Stimulated activated CD4-positive, alpha-beta T cell treated with anti-CD3 and anti-CD28 coated beads, TNF-alpha, amount 100 ng/mL, for 24 hours (primary cell): ENCODE data around the gene SIPA1L3.

Source experiments
- DNase-seq, 3 experiments: peaks; one replicate each; pipeline ENCODE4 v3.0.0-alpha.2; 2020; ENCODE audit warnings: low read depth in 3 of 3

The SIPA1L3 gene

GRCh38 chr19:38152461-38153379 lies 245.7 kb downstream of the SIPA1L3 start:
- no peak for DNase-seq

GRCh38 chr19:38155453-38155852 lies 248.4 kb downstream of the SIPA1L3 start:
- DNase-seq: no peak

GRCh38 chr19:38158730-38159129 lies 251.7 kb downstream of the SIPA1L3 start:
- DNase-seq: no peak

- DNase-seq: no peak
Measured at GRCh38 chr19:38162094-38162493, 255.1 kb downstream of the SIPA1L3 start.

GRCh38 chr19:38162632-38163031 lies 255.6 kb downstream of the SIPA1L3 start:
- no peak for DNase-seq

GRCh38 chr19:38163419-38164290 lies 256.6 kb downstream of the SIPA1L3 start:
- no peak for DNase-seq

- DNase-seq: no peak
Measured at GRCh38 chr19:38164526-38164925, 257.5 kb downstream of the SIPA1L3 start.

GRCh38 chr19:38165335-38165734 lies 258.3 kb downstream of the SIPA1L3 start:
- no peak for DNase-seq

GRCh38 chr19:38168637-38169036 lies 261.6 kb downstream of the SIPA1L3 start:
- no peak for DNase-seq

GRCh38 chr19:38170334-38170733 lies 263.3 kb downstream of the SIPA1L3 start:
- DNase-seq: no peak

GRCh38 chr19:38172001-38172400 lies 265.0 kb downstream of the SIPA1L3 start:
- DNase-seq: no peak

GRCh38 chr19:38173291-38174041 lies 266.5 kb downstream of the SIPA1L3 start:
- DNase-seq: no peak

GRCh38 chr19:38175422-38175821 lies 268.4 kb downstream of the SIPA1L3 start:
- DNase-seq: no peak

- no peak for DNase-seq
Measured at GRCh38 chr19:38180071-38180470, 273.1 kb downstream of the SIPA1L3 start.

GRCh38 chr19:38182536-38183210 lies 275.7 kb downstream of the SIPA1L3 start:
- no peak for DNase-seq

GRCh38 chr19:38183251-38183897 lies 276.4 kb downstream of the SIPA1L3 start:
- no peak for DNase-seq

GRCh38 chr19:38184815-38185214 lies 277.8 kb downstream of the SIPA1L3 start:
- no peak for DNase-seq

- DNase-seq: no peak
Measured at GRCh38 chr19:38185562-38185961, 278.6 kb downstream of the SIPA1L3 start.

- DNase-seq: no peak
Measured at GRCh38 chr19:38190061-38190460, 283.1 kb downstream of the SIPA1L3 start.

GRCh38 chr19:38190793-38191192 lies 283.8 kb downstream of the SIPA1L3 start:
- DNase-seq: no peak

- no peak for DNase-seq
Measured at GRCh38 chr19:38191747-38192146, 284.7 kb downstream of the SIPA1L3 start.
